ENCODE data around the gene CEMIP. TPM values are rescaled to one million over a fixed set of nuclear protein-coding genes. Genes with fewer than 3 reads are reported as not detected.

Gene CEMIP
- total RNA-seq, 1 experiment from 2014 or later, result 0.07 TPM

DNA sequence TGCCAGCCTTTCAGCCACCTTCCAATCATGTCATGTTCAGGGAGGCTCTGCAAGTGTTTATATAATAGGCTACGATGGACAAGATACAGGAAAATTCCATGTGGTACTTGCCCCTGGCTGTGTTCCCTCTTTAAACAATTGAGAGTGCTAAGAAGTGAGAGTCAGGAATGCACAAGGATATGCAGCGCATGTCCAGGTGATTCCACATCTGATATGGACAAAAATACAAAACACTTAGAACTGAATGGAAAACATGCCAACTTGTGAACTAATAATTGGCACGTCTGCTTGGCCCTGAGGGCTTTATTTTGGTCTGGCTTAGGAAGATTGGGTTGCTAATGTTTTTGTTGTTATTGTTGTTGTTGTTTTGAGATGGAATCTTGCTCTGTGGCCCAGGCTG, 100.9 kb downstream of the CEMIP start:
- no peaks in the 10 kb centered on the region for H3K9me3 ChIP-seq
- no peak overlapping the region for H3K27ac Mint-ChIP-seq (ENCODE audit: unreplicated experiment)
- ChIA-PET POLR2A (no interaction called here), CTCF (no interaction called here)
- H3K4me3 Mint-ChIP-seq (ENCODE audit: unreplicated experiment), result no peak overlapping the region
- H3K27me3 ChIP-seq (replicated peaks; ENCODE audit: control insufficient read depth, insufficient read depth, low read length), result no peaks in the 10 kb centered on the region; the same call in 1 of the 2 replicates
- no peaks in the 10 kb centered on the region for H3K36me3 ChIP-seq (ENCODE audit: control insufficient read depth, insufficient read depth, low read length)
- no peaks in the 10 kb centered on the region for H3K9me3 Mint-ChIP-seq (ENCODE audit: unreplicated experiment)
- H3K4me1 Mint-ChIP-seq (ENCODE audit: low read depth, unreplicated experiment), result no peaks in the 10 kb centered on the region
- no peaks in the 10 kb centered on the region for H3K4me1 ChIP-seq
- peaks cover 16% of the 10 kb centered on the region for H3K27me3 Mint-ChIP-seq (ENCODE audit: insufficient read depth, unreplicated experiment)
- no peak for DNase-seq
- TF ChIP-seq, protein P1, sequence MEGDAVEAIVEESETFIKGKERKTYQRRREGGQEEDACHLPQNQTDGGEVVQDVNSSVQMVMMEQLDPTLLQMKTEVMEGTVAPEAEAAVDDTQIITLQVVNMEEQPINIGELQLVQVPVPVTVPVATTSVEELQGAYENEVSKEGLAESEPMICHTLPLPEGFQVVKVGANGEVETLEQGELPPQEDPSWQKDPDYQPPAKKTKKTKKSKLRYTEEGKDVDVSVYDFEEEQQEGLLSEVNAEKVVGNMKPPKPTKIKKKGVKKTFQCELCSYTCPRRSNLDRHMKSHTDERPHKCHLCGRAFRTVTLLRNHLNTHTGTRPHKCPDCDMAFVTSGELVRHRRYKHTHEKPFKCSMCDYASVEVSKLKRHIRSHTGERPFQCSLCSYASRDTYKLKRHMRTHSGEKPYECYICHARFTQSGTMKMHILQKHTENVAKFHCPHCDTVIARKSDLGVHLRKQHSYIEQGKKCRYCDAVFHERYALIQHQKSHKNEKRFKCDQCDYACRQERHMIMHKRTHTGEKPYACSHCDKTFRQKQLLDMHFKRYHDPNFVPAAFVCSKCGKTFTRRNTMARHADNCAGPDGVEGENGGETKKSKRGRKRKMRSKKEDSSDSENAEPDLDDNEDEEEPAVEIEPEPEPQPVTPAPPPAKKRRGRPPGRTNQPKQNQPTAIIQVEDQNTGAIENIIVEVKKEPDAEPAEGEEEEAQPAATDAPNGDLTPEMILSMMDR (IDR thresholded peaks at IDR 0.05; ENCODE audit: insufficient read depth in 1 of 2, low read depth in 1 of 2, low read length in 1 of 2, severe bottlenecking in 1 of 2, unreplicated experiment in 1 of 2), result no peak
- H3K36me3 Mint-ChIP-seq (ENCODE audit: insufficient read depth, unreplicated experiment), result no peaks in the 10 kb centered on the region
- H3K4me3 ChIP-seq (ENCODE audit: low read depth, low read length), result no peak overlapping the region
- BruUV-seq (replicated peaks), result no TSS peak
- intact Hi-C loops (cut with micrococcal nuclease; ENCODE audit: unreplicated experiment), result no loop called here

DNA sequence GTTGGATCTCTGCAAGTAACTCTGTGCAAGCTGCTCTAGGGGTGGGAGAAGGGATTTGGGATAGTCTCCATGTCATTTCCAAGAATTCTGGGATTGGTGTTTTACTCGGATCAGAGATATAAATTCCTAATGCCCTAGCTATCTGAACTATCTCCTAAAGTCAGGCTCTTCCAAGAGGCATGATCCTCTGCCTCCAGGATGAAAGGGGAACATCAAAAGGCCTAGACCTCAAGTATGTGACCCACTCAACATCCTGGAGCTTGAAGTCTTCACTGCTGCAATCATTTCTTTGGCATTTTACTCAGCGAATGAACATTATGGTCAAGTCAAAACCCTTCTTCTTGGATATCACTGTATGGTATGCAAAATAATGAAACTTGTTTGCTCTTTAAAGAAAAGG, 104.5 kb downstream of the CEMIP start:
- no peaks in the 10 kb centered on the region for H3K36me3 Mint-ChIP-seq (ENCODE audit: insufficient read depth, unreplicated experiment)
- no peak overlapping the region for H3K4me3 Mint-ChIP-seq (ENCODE audit: unreplicated experiment)
- no peak overlapping the region for H3K27ac Mint-ChIP-seq (ENCODE audit: unreplicated experiment)
- no peak for DNase-seq
- H3K27me3 Mint-ChIP-seq (ENCODE audit: insufficient read depth, unreplicated experiment), result peaks cover 12% of the 10 kb centered on the region
- TF ChIP-seq, protein P1 (IDR thresholded peaks at IDR 0.05; ENCODE audit: insufficient read depth in 1 of 2, low read depth in 1 of 2, low read length in 1 of 2, severe bottlenecking in 1 of 2, unreplicated experiment in 1 of 2), result no peak
- no peaks in the 10 kb centered on the region for H3K36me3 ChIP-seq (ENCODE audit: control insufficient read depth, insufficient read depth, low read length)
- H3K4me1 ChIP-seq, result no peaks in the 10 kb centered on the region
- BruUV-seq (replicated peaks), result no TSS peak
- no peak overlapping the region for H3K4me3 ChIP-seq (ENCODE audit: low read depth, low read length)
- intact Hi-C loops (cut with micrococcal nuclease; ENCODE audit: unreplicated experiment), result no loop called here
- H3K9me3 ChIP-seq, result no peaks in the 10 kb centered on the region
- H3K4me1 Mint-ChIP-seq (ENCODE audit: low read depth, unreplicated experiment), result no peaks in the 10 kb centered on the region
- no peaks in the 10 kb centered on the region; the same call in 1 of the 2 replicates for H3K27me3 ChIP-seq (replicated peaks; ENCODE audit: control insufficient read depth, insufficient read depth, low read length)
- H3K9me3 Mint-ChIP-seq (ENCODE audit: unreplicated experiment), result no peaks in the 10 kb centered on the region
- ChIA-PET CTCF (no interaction called here), POLR2A (no interaction called here)

DNA sequence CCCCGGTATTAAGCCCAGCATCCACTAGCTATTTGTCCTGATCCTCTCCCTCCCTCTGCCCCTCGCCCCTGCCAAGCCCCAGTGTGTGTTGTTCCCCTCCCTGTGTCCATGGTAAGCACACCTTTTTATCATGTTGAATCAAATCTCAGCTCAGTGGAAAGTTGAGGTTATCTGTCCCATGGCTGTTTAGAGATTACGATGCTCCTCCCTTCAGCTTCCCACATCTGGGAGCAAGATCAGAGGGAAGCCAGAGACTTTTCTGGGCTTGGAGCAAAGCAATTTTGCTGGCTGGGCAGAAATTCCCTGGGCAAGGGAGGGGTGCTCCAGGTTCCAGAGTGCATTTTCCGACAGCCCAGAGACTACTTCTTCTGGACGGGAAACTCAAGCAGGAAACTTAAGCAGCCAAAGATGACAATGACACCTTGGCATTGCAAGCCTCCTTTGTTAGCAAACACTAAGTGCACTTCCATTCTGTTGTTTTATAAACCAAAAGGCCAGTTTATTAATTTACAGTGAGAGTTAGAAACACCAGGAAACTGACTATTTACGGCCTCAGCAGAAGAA, 105.9 kb downstream of the CEMIP start:
- H3K9me3 ChIP-seq, result no peaks in the 10 kb centered on the region
- no peak for DNase-seq
- TF ChIP-seq, protein P1 (IDR thresholded peaks at IDR 0.05; ENCODE audit: insufficient read depth in 1 of 2, low read depth in 1 of 2, low read length in 1 of 2, severe bottlenecking in 1 of 2, unreplicated experiment in 1 of 2), result no peak
- H3K27me3 ChIP-seq (replicated peaks; ENCODE audit: control insufficient read depth, insufficient read depth, low read length), result no peaks in the 10 kb centered on the region; the same call in 1 of the 2 replicates
- Mint-ChIP-seq H3K27ac (ENCODE audit: unreplicated experiment) (no peak overlapping the region), H3K4me3 (ENCODE audit: unreplicated experiment) (no peak overlapping the region), H3K36me3 (ENCODE audit: insufficient read depth, unreplicated experiment) (no peaks in the 10 kb centered on the region), H3K9me3 (ENCODE audit: unreplicated experiment) (no peaks in the 10 kb centered on the region), H3K27me3 (ENCODE audit: insufficient read depth, unreplicated experiment) (peaks cover 12% of the 10 kb centered on the region), H3K4me1 (ENCODE audit: low read depth, unreplicated experiment) (no peaks in the 10 kb centered on the region)
- intact Hi-C loops (cut with micrococcal nuclease; ENCODE audit: unreplicated experiment), result no loop called here
- BruUV-seq (replicated peaks), result no TSS peak
- CTCF ChIA-PET, result interaction anchor here (1.1 kb wide), 1 partner anchor 13 kb away, joined by 3 read pairs; no protein-coding TSS in a partner anchor
- POLR2A ChIA-PET, result no interaction called here
- no peak overlapping the region for H3K4me3 ChIP-seq (ENCODE audit: low read depth, low read length)
- no peaks in the 10 kb centered on the region for H3K4me1 ChIP-seq
- no peaks in the 10 kb centered on the region for H3K36me3 ChIP-seq (ENCODE audit: control insufficient read depth, insufficient read depth, low read length)
